AG09319 (cell line): ENCODE data around the gene FZD7.

ENCODE experiments used
- DNase-seq: peaks from one replicate; pipeline ENCODE4 v3.0.0-alpha.2; 2010; ENCODE audit warnings: low read depth; ENCODE audit errors: extremely low read depth
- CTCF ChIP-seq: IDR thresholded peaks from 2 replicates; pipeline ENCODE4 v1.5.1; 2011; ENCODE audit warnings: low read depth, mild to moderate bottlenecking, inconsistent platforms, low read length, moderate library complexity

The FZD7 gene

GRCh38 chr2:202014759-202015211, 18.9 kb upstream of the FZD7 start:
- no peak for DNase-seq
- TF ChIP-seq CTCF = no peak

DNA sequence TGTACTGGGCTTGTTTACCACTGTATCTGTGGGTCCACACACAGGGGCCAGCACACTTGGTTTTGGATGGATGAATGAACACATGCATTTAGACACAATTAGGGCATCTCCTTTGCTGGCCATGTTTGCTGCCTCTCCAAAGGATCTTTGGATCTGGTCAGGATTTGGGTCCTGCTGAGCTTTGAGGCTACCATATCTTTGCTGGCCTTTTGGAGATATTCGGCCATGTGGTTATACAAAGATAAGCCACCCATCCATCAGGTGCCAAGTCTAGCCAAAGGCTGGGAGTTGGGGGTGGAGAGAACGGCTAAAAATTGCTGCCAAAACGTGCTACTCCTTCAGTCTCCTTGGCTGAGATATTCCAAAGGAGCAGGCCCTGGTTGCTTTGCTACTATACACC, 18.2 kb upstream of the FZD7 start:
- DNase-seq = no peak
- no peak for TF ChIP-seq CTCF

DNA sequence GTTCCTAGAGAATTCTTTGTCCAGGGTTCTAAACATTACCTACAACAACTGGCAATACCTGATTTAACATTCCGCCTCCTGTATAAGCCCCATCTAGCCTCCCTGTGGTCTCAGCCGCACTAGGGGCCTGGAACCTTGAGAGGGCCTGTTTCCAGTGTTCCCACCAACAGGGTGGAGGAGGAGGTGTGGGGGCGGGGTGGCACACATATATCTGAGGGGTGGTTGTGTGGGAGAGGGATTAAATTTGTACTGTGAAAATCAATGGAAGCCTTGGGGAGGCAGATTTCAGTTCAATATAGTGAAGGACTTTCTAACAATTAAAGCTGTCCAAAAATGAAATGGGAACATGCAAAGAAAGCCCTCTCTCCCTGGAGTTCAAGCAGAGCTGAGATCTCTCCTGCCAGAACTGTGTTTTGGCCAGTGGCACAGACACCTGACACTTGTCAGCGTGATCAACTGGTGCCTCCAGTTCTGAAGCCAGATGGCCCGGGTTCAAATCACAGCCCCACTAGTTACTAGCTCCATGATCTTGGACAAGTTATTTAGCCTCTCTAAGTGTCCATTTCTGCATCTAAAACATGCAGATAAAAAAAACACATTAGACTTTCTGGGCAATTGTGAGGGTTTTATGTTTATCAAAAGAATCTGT, 17.0 kb upstream of the FZD7 start:
- no peak for DNase-seq
- TF ChIP-seq CTCF = no peak

GRCh38 chr2:202017940-202018339, 15.7 kb upstream of the FZD7 start:
- DNase-seq = no peak
- TF ChIP-seq CTCF = no peak

- TF ChIP-seq CTCF = no peak
- no peak for DNase-seq
Measured at GRCh38 chr2:202018950-202019349, 14.7 kb upstream of the FZD7 start.

GRCh38 chr2:202019689-202020450, 13.8 kb upstream of the FZD7 start:
- TF ChIP-seq CTCF = no peak
- no peak for DNase-seq

- no peak for DNase-seq
- TF ChIP-seq CTCF = no peak
Measured at GRCh38 chr2:202022755-202023154, 10.9 kb upstream of the FZD7 start.
